ENCODE measurements around the gene PCDHA12.

PCDHA12 gene

GRCh38 chr5:140855772-140856674 lies 19.1 kb upstream of the PCDHA12 start, which contains the start of gene PCDHA10:
TSS of gene PCDHA10 (plus strand) at chr5:140855897. CDS start at chr5:140856049, 152 bp downstream.
- Histone ChIP-seq H3K4me1 (ENCODE audit: control insufficient read depth, low read length) (no peaks in the 10 kb centered on the region), H3K9me2 (replicated peaks; ENCODE audit: control insufficient read depth, low read length) (no peaks in the 10 kb centered on the region), H3K9me3 (ENCODE audit: control insufficient read depth, insufficient read depth, low read length) (no peaks in the 10 kb centered on the region), H3K79me2 (ENCODE audit: control insufficient read depth, low read length) (no peaks in the 10 kb centered on the region), H3K27ac (ENCODE audit: low read depth, low read length) (no peak within 1 kb of the TSS), H3K27me3 (ENCODE audit: control insufficient read depth, low read length) (no peaks in the 10 kb centered on the region), H3K36me3 (ENCODE audit: control insufficient read depth, low read length) (no peaks in the 10 kb centered on the region), H4K20me1 (ENCODE audit: control insufficient read depth, insufficient read depth, low read depth, low read length) (no peaks in the 10 kb centered on the region), H3F3A (ENCODE audit: control insufficient read depth, insufficient read depth) (no peaks in the 10 kb centered on the region), H3K4me2 (ENCODE audit: low read length) (no peak within 1 kb of the TSS), H3K4me3 (ENCODE audit: low read length) (no peak within 1 kb of the TSS)
- no peak for TF ChIP-seq EZH2phosphoT487 (IDR thresholded peaks at IDR 0.05; ENCODE audit: borderline replicate concordance, low read length)
- TF ChIP-seq, protein P1, sequence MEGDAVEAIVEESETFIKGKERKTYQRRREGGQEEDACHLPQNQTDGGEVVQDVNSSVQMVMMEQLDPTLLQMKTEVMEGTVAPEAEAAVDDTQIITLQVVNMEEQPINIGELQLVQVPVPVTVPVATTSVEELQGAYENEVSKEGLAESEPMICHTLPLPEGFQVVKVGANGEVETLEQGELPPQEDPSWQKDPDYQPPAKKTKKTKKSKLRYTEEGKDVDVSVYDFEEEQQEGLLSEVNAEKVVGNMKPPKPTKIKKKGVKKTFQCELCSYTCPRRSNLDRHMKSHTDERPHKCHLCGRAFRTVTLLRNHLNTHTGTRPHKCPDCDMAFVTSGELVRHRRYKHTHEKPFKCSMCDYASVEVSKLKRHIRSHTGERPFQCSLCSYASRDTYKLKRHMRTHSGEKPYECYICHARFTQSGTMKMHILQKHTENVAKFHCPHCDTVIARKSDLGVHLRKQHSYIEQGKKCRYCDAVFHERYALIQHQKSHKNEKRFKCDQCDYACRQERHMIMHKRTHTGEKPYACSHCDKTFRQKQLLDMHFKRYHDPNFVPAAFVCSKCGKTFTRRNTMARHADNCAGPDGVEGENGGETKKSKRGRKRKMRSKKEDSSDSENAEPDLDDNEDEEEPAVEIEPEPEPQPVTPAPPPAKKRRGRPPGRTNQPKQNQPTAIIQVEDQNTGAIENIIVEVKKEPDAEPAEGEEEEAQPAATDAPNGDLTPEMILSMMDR (IDR thresholded peaks at IDR 0.05; ENCODE audit: low read depth, low read length, poor library complexity, severe bottlenecking): peak; percentile 18

DNA sequence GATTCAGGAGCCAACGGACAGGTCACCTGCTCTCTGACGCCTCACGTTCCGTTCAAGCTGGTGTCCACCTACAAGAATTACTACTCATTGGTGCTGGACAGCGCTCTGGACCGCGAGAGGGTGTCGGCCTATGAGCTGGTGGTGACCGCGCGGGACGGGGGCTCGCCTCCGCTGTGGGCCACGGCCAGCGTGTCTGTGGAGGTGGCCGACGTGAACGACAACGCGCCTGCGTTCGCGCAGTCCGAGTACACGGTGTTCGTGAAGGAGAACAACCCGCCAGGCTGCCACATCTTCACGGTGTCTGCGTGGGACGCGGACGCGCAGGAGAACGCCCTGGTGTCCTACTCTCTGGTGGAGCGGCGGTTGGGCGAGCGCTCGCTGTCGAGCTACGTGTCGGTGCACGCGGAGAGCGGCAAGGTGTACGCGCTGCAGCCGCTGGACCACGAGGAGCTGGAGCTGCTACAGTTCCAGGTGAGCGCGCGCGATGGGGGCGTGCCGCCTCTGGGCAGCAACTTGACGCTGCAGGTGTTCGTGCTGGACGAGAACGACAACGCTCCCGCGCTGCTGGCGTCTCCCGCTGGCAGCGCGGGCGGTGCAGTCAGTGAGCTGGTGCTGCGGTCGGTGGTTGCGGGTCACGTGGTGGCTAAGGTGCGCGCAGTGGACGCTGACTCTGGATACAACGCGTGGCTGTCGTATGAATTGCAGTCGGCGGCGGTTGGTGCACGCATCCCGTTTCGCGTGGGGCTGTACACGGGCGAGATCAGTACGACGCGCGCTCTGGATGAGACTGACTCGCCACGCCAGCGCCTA lies 17.7 kb upstream of the PCDHA12 start:
- Histone ChIP-seq H3K36me3 (ENCODE audit: control insufficient read depth, low read length) (no peaks in the 10 kb centered on the region), H3K4me1 (ENCODE audit: control insufficient read depth, low read length) (no peaks in the 10 kb centered on the region), H3K4me3 (ENCODE audit: low read length) (no peak overlapping the region), H3K27ac (ENCODE audit: low read depth, low read length) (no peak overlapping the region), H3K79me2 (ENCODE audit: control insufficient read depth, low read length) (no peaks in the 10 kb centered on the region), H3F3A (ENCODE audit: control insufficient read depth, insufficient read depth) (no peaks in the 10 kb centered on the region), H3K9me2 (replicated peaks; ENCODE audit: control insufficient read depth, low read length) (no peaks in the 10 kb centered on the region), H4K20me1 (ENCODE audit: control insufficient read depth, insufficient read depth, low read depth, low read length) (no peaks in the 10 kb centered on the region), H3K27me3 (ENCODE audit: control insufficient read depth, low read length) (no peaks in the 10 kb centered on the region), H3K9me3 (ENCODE audit: control insufficient read depth, insufficient read depth, low read length) (no peaks in the 10 kb centered on the region), H3K4me2 (ENCODE audit: low read length) (no peak overlapping the region)
- TF ChIP-seq, protein P1 (IDR thresholded peaks at IDR 0.05; ENCODE audit: low read depth, low read length, poor library complexity, severe bottlenecking): no peak
- no peak for TF ChIP-seq EZH2phosphoT487 (IDR thresholded peaks at IDR 0.05; ENCODE audit: borderline replicate concordance, low read length)

- Histone ChIP-seq H3K36me3 (ENCODE audit: control insufficient read depth, low read length) (no peaks in the 10 kb centered on the region), H3K4me1 (ENCODE audit: control insufficient read depth, low read length) (no peaks in the 10 kb centered on the region), H3K9me2 (replicated peaks; ENCODE audit: control insufficient read depth, low read length) (no peaks in the 10 kb centered on the region), H3F3A (ENCODE audit: control insufficient read depth, insufficient read depth) (no peaks in the 10 kb centered on the region), H3K9me3 (ENCODE audit: control insufficient read depth, insufficient read depth, low read length) (no peaks in the 10 kb centered on the region), H3K27me3 (ENCODE audit: control insufficient read depth, low read length) (no peaks in the 10 kb centered on the region), H4K20me1 (ENCODE audit: control insufficient read depth, insufficient read depth, low read depth, low read length) (no peaks in the 10 kb centered on the region), H3K4me2 (ENCODE audit: low read length) (no peak overlapping the region), H3K4me3 (ENCODE audit: low read length) (no peak overlapping the region), H3K27ac (ENCODE audit: low read depth, low read length) (no peak overlapping the region), H3K79me2 (ENCODE audit: control insufficient read depth, low read length) (no peaks in the 10 kb centered on the region)
- no peak for TF ChIP-seq EZH2phosphoT487 (IDR thresholded peaks at IDR 0.05; ENCODE audit: borderline replicate concordance, low read length)
- TF ChIP-seq, protein P1 (IDR thresholded peaks at IDR 0.05; ENCODE audit: low read depth, low read length, poor library complexity, severe bottlenecking): no peak
Measured at GRCh38 chr5:140857987-140858240, 17.2 kb upstream of the PCDHA12 start.
